Fibroblast of skin of left biceps (primary cell): Measurements from ENCODE around the gene RIMS4.

Source experiments
- DNase-seq, 2 experiments: peaks; one replicate each; pipeline ENCODE4 v3.0.0-alpha.2; 2013; ENCODE audit warnings: low read depth in 2 of 2

The RIMS4 gene

GRCh38 chr20:44701858-44702256 lies 108.5 kb downstream of the RIMS4 start:
- no peak for DNase-seq
